Measurements from ENCODE around the gene CYB5R2. TPM values are rescaled to one million over a fixed set of nuclear protein-coding genes. Genes with fewer than 3 reads are reported as not detected.

The CYB5R2 gene
- total RNA-seq, 1 experiment from 2014 or later: 40.3 TPM

GRCh38 chr11:7671347-7672215 lies 1.7 kb downstream of the CYB5R2 start (continued):
- TF ChIP-seq ARID4B (CRISPR knock-in tag; IDR thresholded peaks at IDR 0.05; ENCODE audit: borderline replicate concordance) (no peak), ESRRA (CRISPR knock-in tag; IDR thresholded peaks at IDR 0.05; ENCODE audit: borderline replicate concordance) (no peak), PRDM15 (CRISPR knock-in tag; IDR thresholded peaks at IDR 0.05) (no peak), ZNF317 (CRISPR knock-in tag; IDR thresholded peaks at IDR 0.05; ENCODE audit: borderline replicate concordance, low read depth) (no peak)
- TF ChIP-seq, protein P1, sequence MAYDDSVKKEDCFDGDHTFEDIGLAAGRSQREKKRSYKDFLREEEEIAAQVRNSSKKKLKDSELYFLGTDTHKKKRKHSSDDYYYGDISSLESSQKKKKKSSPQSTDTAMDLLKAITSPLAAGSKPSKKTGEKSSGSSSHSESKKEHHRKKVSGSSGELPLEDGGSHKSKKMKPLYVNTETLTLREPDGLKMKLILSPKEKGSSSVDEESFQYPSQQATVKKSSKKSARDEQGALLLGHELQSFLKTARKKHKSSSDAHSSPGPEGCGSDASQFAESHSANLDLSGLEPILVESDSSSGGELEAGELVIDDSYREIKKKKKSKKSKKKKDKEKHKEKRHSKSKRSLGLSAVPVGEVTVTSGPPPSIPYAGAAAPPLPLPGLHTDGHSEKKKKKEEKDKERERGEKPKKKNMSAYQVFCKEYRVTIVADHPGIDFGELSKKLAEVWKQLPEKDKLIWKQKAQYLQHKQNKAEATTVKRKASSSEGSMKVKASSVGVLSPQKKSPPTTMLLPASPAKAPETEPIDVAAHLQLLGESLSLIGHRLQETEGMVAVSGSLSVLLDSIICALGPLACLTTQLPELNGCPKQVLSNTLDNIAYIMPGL (CRISPR knock-in tag; IDR thresholded peaks at IDR 0.05): no peak
- TF ChIP-seq, protein P2, sequence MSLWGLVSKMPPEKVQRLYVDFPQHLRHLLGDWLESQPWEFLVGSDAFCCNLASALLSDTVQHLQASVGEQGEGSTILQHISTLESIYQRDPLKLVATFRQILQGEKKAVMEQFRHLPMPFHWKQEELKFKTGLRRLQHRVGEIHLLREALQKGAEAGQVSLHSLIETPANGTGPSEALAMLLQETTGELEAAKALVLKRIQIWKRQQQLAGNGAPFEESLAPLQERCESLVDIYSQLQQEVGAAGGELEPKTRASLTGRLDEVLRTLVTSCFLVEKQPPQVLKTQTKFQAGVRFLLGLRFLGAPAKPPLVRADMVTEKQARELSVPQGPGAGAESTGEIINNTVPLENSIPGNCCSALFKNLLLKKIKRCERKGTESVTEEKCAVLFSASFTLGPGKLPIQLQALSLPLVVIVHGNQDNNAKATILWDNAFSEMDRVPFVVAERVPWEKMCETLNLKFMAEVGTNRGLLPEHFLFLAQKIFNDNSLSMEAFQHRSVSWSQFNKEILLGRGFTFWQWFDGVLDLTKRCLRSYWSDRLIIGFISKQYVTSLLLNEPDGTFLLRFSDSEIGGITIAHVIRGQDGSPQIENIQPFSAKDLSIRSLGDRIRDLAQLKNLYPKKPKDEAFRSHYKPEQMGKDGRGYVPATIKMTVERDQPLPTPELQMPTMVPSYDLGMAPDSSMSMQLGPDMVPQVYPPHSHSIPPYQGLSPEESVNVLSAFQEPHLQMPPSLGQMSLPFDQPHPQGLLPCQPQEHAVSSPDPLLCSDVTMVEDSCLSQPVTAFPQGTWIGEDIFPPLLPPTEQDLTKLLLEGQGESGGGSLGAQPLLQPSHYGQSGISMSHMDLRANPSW (CRISPR knock-in tag; conservative IDR thresholded peaks at IDR 0.05; ENCODE audit: low read depth): no peak

GRCh38 chr11:7670641-7671040 lies 2.7 kb downstream of the CYB5R2 start:
- no peak overlapping the region for H3K27ac Mint-ChIP-seq
- CTCF ChIA-PET: interaction anchor here (2.0 kb wide), 1 partner anchor 99 kb away, joined by 8 read pairs; no protein-coding TSS in a partner anchor
- TF ChIP-seq, protein P3, sequence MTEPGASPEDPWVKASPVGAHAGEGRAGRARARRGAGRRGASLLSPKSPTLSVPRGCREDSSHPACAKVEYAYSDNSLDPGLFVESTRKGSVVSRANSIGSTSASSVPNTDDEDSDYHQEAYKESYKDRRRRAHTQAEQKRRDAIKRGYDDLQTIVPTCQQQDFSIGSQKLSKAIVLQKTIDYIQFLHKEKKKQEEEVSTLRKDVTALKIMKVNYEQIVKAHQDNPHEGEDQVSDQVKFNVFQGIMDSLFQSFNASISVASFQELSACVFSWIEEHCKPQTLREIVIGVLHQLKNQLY (CRISPR knock-in tag; IDR thresholded peaks at IDR 0.05): no peak
- TF ChIP-seq ARID4B (CRISPR knock-in tag; IDR thresholded peaks at IDR 0.05; ENCODE audit: borderline replicate concordance): no peak
- no peak for TF ChIP-seq FOXK1 (CRISPR knock-in tag; IDR thresholded peaks at IDR 0.05)
- TF ChIP-seq MYBL2 (CRISPR knock-in tag; IDR thresholded peaks at IDR 0.05): no peak
- no peak for TF ChIP-seq GABPB1 (CRISPR knock-in tag; IDR thresholded peaks at IDR 0.05)
- TF ChIP-seq CBFB (CRISPR knock-in tag; IDR thresholded peaks at IDR 0.05; ENCODE audit: low read depth): no peak
- TF ChIP-seq, protein P4, sequence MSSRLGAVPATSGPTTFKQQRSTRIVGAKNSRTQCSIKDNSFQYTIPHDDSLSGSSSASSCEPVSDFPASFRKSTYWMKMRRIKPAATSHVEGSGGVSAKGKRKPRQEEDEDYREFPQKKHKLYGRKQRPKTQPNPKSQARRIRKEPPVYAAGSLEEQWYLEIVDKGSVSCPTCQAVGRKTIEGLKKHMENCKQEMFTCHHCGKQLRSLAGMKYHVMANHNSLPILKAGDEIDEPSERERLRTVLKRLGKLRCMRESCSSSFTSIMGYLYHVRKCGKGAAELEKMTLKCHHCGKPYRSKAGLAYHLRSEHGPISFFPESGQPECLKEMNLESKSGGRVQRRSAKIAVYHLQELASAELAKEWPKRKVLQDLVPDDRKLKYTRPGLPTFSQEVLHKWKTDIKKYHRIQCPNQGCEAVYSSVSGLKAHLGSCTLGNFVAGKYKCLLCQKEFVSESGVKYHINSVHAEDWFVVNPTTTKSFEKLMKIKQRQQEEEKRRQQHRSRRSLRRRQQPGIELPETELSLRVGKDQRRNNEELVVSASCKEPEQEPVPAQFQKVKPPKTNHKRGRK (CRISPR knock-in tag; IDR thresholded peaks at IDR 0.05; ENCODE audit: borderline replicate concordance): no peak
- no peak for TF ChIP-seq ZNF263 (CRISPR knock-in tag; IDR thresholded peaks at IDR 0.05; ENCODE audit: low read depth)

More at GRCh38 chr11:7670641-7671040, 2.7 kb downstream of the CYB5R2 start:
- Mint-ChIP-seq H3K27me3 (ENCODE audit: low read depth) (0 out of 2 replicates have a peak, but pooled peaks cover 4% of the 10 kb centered on the region), H3K4me1 (peaks cover 26% of the 10 kb centered on the region), H3K9me3 (no peaks in the 10 kb centered on the region), H3K36me3 (peaks cover 32% of the 10 kb centered on the region), H3K4me3 (no peak overlapping the region)
- ATAC-seq (no peak), DNase-seq (ENCODE audit: low spot score) (no peak)
- POLR2A ChIA-PET: no interaction called here
